ENCODE measurements around the gene MAD1L1.

The MAD1L1 gene

DNA sequence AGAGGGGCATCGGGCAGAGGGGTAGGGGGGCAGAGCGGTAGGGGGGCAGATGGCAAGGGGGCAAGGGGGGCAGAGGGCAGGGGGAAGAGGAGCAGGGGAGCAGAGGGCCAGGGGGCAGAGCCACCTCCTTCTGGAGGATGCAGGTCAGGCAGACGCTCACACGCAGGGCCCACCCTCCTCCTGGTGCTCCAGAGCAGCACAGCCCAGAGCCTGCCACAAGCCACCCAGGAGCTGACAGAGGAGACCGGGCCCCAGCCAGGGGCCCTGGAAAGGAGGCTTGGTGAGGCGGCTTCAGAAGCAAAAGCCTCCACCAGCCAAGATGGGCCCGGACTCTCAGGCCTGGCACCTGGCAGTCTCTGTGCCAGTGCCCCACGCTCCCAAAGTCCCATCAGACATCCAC, 13.1 kb downstream of the MAD1L1 start:
- H3K4me3 ChIP-seq (replicated peaks; ENCODE audit: low read depth, low read length) = no peak overlapping the region
- no peak for DNase-seq (ENCODE audit: low read depth)
- TF ChIP-seq, protein P1, sequence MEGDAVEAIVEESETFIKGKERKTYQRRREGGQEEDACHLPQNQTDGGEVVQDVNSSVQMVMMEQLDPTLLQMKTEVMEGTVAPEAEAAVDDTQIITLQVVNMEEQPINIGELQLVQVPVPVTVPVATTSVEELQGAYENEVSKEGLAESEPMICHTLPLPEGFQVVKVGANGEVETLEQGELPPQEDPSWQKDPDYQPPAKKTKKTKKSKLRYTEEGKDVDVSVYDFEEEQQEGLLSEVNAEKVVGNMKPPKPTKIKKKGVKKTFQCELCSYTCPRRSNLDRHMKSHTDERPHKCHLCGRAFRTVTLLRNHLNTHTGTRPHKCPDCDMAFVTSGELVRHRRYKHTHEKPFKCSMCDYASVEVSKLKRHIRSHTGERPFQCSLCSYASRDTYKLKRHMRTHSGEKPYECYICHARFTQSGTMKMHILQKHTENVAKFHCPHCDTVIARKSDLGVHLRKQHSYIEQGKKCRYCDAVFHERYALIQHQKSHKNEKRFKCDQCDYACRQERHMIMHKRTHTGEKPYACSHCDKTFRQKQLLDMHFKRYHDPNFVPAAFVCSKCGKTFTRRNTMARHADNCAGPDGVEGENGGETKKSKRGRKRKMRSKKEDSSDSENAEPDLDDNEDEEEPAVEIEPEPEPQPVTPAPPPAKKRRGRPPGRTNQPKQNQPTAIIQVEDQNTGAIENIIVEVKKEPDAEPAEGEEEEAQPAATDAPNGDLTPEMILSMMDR (IDR thresholded peaks at IDR 0.05; ENCODE audit: low read length, missing control alignments) = no peak

DNA sequence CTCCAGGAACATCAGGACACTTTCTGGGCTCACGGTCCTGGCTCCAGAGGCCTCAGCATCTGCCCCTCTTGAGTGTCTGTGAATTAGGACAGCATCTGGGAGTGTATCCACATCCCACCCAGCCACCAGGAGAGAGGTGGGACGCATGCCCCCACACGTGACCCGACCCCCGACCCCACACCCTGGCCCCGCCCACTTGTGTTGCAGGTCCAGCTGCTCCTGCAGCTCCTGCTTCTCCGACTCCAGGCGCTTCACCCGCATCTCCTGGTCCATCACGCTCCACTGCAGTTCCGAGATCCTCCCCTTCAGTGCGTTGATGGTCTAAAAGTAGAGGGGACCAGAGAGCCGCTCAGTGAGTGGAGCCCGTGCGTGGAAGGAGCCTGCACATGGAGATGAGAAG, 13.6 kb downstream of the MAD1L1 start:
- TF ChIP-seq, protein P1 (IDR thresholded peaks at IDR 0.05; ENCODE audit: low read length, missing control alignments) = no peak
- no peak overlapping the region for H3K4me3 ChIP-seq (replicated peaks; ENCODE audit: low read depth, low read length)
- DNase-seq (ENCODE audit: low read depth) = no peak

DNA sequence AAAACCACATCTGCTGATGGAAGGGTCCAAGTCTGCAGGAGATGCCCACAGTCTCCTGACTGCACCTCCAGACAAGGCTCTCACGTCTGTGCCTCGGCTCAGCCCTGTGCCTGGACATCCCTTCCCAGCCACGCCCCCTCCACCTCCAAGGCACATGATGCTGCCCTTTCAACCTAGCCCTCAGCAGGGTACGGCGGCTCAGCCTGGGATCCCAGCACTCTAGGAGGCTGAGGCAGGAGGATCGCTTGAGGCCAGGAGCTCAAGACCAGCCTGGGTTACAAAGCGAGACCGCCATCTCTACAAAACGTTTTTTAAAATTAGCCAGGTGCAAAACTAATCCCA, 14.3 kb downstream of the MAD1L1 start:
- DNase-seq (ENCODE audit: low read depth) = no peak
- no peak overlapping the region for H3K4me3 ChIP-seq (replicated peaks; ENCODE audit: low read depth, low read length)
- TF ChIP-seq, protein P1 (IDR thresholded peaks at IDR 0.05; ENCODE audit: low read length, missing control alignments) = no peak

DNA sequence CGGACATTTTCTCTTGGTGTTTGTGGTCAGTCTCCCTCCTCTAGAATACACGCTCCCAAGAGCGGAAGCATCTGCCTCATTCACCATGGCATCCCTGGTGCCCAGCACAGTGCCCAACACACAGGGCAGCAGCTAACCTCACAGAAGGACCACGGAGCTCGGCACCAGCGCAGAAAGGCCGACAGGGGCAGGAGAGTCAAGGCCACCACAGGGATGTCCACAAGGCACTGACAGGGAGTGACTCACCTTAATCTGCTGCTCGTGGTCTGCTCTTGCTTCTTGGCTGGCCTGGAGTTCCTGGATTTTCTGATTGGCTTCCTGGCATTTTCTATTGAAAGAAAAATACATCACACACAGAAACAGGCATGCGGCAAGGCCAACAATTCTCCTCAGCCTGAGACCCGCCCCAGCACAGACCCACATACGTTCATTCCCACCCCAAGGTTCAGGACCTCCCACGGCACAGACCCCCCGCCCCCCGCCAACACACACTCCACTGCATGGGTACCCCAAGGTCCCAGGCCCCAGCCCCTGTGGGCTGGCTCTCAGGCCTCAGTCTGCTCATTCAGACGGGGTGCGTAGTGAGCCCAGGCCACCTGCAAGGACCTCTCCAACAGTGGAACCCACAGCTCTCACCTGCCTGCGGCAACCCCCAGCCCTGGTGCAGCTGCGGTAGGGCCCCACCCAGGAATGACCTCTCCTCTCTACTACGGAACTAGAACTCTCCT, 14.9 kb downstream of the MAD1L1 start:
- TF ChIP-seq, protein P1 (IDR thresholded peaks at IDR 0.05; ENCODE audit: low read length, missing control alignments) = no peak
- no peak overlapping the region for H3K4me3 ChIP-seq (replicated peaks; ENCODE audit: low read depth, low read length)
- no peak for DNase-seq (ENCODE audit: low read depth)

DNA sequence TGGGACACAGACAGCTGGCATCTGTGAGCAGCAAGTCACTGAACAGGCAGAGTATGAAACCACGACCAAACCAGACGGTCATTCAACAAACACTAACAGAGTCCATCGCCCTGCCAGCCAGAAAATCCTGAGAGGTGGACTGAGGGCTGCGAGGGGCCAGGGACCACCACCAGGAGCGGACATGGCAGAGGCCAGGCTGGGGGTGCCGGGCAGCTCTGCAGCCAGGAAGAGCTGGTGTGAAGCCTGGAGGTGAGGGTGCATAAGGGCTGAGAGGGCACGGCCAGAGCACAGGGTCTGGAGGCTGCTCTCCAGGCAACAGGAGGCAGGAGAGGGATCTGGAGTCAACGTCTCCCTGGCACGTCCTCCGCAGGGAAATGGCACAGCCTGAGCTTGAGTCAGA, 15.5 kb downstream of the MAD1L1 start:
- DNase-seq (ENCODE audit: low read depth) = no peak
- no peak overlapping the region for H3K4me3 ChIP-seq (replicated peaks; ENCODE audit: low read depth, low read length)
- TF ChIP-seq, protein P1 (IDR thresholded peaks at IDR 0.05; ENCODE audit: low read length, missing control alignments) = no peak

DNA sequence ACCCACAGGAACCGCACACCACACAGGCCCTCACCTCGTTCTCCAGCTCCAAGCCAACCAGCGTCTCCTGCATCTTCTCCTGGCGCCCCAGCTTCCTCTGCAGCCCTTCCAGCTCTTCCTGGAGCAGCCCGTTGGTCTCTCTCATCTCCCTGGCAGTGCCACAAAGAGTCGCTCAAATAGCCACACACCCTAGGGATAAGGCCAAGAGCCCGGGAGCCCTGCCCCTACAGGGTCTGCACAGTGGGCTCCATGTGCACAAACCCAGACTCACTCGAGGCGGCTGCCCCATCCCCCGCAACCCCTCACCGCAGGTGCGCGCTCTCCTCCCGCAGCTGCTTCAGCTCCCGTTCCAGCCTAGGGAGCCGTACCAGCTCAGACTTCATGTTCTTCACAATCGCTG, 16.9 kb downstream of the MAD1L1 start:
- H3K4me3 ChIP-seq (replicated peaks; ENCODE audit: low read depth, low read length) = no peak overlapping the region
- TF ChIP-seq, protein P1 (IDR thresholded peaks at IDR 0.05; ENCODE audit: low read length, missing control alignments) = no peak

DNA sequence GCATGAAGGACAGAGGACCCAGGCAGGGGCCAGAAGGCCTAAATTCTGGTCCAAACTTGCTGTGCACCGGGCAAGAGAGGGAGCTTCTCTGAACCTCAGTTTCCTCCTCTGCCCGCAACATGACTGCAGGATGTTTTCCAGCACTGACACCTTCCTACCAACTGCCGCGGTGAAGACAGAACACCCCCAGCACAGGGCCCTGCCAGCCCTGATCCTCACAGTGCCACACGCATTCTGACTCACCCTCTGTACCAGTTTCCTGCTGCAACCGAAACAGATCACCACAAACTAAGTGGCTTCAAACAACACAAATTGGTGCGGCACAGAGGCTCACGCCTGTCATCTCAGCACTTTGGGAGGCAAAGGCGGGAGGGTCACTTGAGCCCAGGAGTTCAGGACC, 18.1 kb downstream of the MAD1L1 start:
- TF ChIP-seq, protein P1 (IDR thresholded peaks at IDR 0.05; ENCODE audit: low read length, missing control alignments) = no peak
- H3K4me3 ChIP-seq (replicated peaks; ENCODE audit: low read depth, low read length) = no peak overlapping the region
- no peak for DNase-seq (ENCODE audit: low read depth)

More for the DNA sequence above, 16.9 kb downstream of the MAD1L1 start:
- no peak for DNase-seq (ENCODE audit: low read depth)
